A549 (cell line): ENCODE results near the gene CGB7. TPM values are rescaled to one million over a fixed set of nuclear protein-coding genes. Genes with fewer than 3 reads are reported as not detected.

Experiments used
- ATAC-seq, 2 experiments: fragments of 200-7000 bp in 1 of 2; fragments of >200 bp in 1 of 2; cut with Nextera tagmentation in 1 of 2; cut with Tn5 transposase in 1 of 2; 3 replicates each; pipeline versions ENCODE4 v1.8.0 to v1.9.1; 2018 to 2020; ENCODE audit warnings: mild to moderate bottlenecking in 1 of 2, moderate library complexity in 1 of 2
- CTCF ChIA-PET: fragments of 300-600 bp; sonication (Branson Sonifier 250); formaldehyde crosslinking; extraction: SDS; loops from one replicate; lab custom pipeline; 2021; ENCODE audit warnings: antibody characterized with exemption, inconsistent platforms; lab: Yijun Ruan, JAX
- POLR2A ChIA-PET: fragments of 350-600 bp; formaldehyde crosslinking; extraction: SDS; loops from one replicate; lab custom pipeline; 2021; ENCODE audit warnings: antibody characterized with exemption, inconsistent platforms; lab: Yijun Ruan, JAX
- DNase-seq, 2 experiments: peaks; one replicate each; pipeline versions ENCODE4 v3.0.0 to v3.0.0-alpha.2; 2011 to 2016; ENCODE audit warnings: low read depth in 1 of 2, low spot score in 1 of 2
- FAIRE-seq: peaks from 2 replicates; lab custom pipeline; 2011; peaks lifted over from hg19 to GRCh38; lab: Jason Lieb, UNC
- H3K27ac ChIP-seq, 2 experiments: fragments of >200 bp; sonication (Bioruptor Twin); formaldehyde crosslinking; 3 replicates each; pipeline ENCODE4 v1.5.1; 2016 to 2017
- H3K4me1 ChIP-seq: fragments of >200 bp; sonication (Bioruptor Twin); formaldehyde crosslinking; 3 replicates; pipeline ENCODE4 v1.6.1; 2016
- H3K4me2 ChIP-seq: fragments of >200 bp; sonication (Bioruptor Twin); formaldehyde crosslinking; 3 replicates; pipeline ENCODE4 v1.6.1; 2016
- H3K4me3 ChIP-seq: fragments of >200 bp; sonication (Bioruptor Twin); formaldehyde crosslinking; 3 replicates; pipeline ENCODE4 v1.5.1; 2016
- H3K9me3 ChIP-seq: fragments of >200 bp; sonication (Bioruptor Twin); formaldehyde crosslinking; 3 replicates; pipeline ENCODE4 v1.6.1; 2016
- BHLHE40 ChIP-seq: IDR thresholded peaks from 2 replicates; pipeline ENCODE4 v1.6.1; 2012; ENCODE audit warnings: low read depth, low read length, inconsistent platforms
- CEBPB ChIP-seq, 2 experiments: fragments of >200 bp in 1 of 2; sonication (Bioruptor Twin) in 1 of 2; formaldehyde crosslinking in 1 of 2; IDR thresholded peaks; 2 replicates each; pipeline ENCODE4 v1.6.1; 2012 to 2016
- CHD2 ChIP-seq: fragments of 150-350 bp; IDR thresholded peaks from 2 replicates; pipeline ENCODE4 v1.6.1; 2014; ENCODE audit warnings: low read length; ENCODE audit not compliant: partially characterized antibody
- EHMT2 ChIP-seq: fragments of 200-600 bp; sonication (generic); IDR thresholded peaks from 2 replicates; pipeline ENCODE4 v1.6.1; 2016; ENCODE audit warnings: antibody characterized with exemption, low read depth, mild to moderate bottlenecking, moderate library complexity
- ELK1 ChIP-seq: fragments of 150-350 bp; IDR thresholded peaks from 2 replicates; pipeline ENCODE4 v1.6.1; 2014; ENCODE audit warnings: low read depth, mild to moderate bottlenecking, low read length
- FOSB ChIP-seq: fragments of 250-450 bp; sonication (Bioruptor Pico); IDR thresholded peaks from 2 replicates; pipeline ENCODE4 v1.5.0; 2020; ENCODE audit warnings: mild to moderate bottlenecking, moderate library complexity
- JUN ChIP-seq, 2 experiments: fragments of >200 bp; sonication (Bioruptor Twin); formaldehyde crosslinking; IDR thresholded peaks; 2 replicates in 1 of 2; 3 replicates in 1 of 2; pipeline ENCODE4 v1.6.1; 2016 to 2017
- KDM1A ChIP-seq: fragments of 200-600 bp; sonication (generic); IDR thresholded peaks from 2 replicates; pipeline ENCODE4 v1.6.1; 2016; ENCODE audit warnings: low read depth, mild to moderate bottlenecking
- POLR2A ChIP-seq: IDR thresholded peaks from 2 replicates; pipeline ENCODE4 v1.6.1; 2012; ENCODE audit warnings: mild to moderate bottlenecking, low read length
- ZC3H11A ChIP-seq: fragments of 450-650 bp; IDR thresholded peaks from 2 replicates; pipeline ENCODE4 v1.6.1; 2014; ENCODE audit warnings: antibody characterized with exemption, mild to moderate bottlenecking
- ZFP36 ChIP-seq: fragments of 450-650 bp; IDR thresholded peaks from 2 replicates; pipeline ENCODE4 v1.6.1; 2014; ENCODE audit warnings: borderline replicate concordance; ENCODE audit not compliant: partially characterized antibody
- ZNF302 ChIP-seq: fragments of 250-450 bp; sonication (Bioruptor Pico); IDR thresholded peaks from 2 replicates; pipeline ENCODE4 v1.9.0; 2021; ENCODE audit warnings: inconsistent platforms, mild to moderate bottlenecking, moderate library complexity
- WGBS: methylation state at CpG from one replicate; pipeline ENCODE4 v1.1.6; 2017; ENCODE audit errors: missing lambda C conversion rate; 5-methylcytosine and 5-hydroxymethylcytosine counted together
- polyA plus RNA-seq, 4 experiments: library from polyadenylated mRNA; depleted of rRNA in 3 of 4; stranded (reverse); fragments of >200 nt; fragmentation: RNase III in 1 of 4; extraction: RNeasy Plus Mini Kit Qiagen cat#74134 plus additional on column Dnase treatment in 1 of 4; gene quantifications; 2 replicates in 3 of 4; 3 replicates in 1 of 4; pipeline ENCODE4 v1.2.3, GENCODE V29; 2011 to 2017
- TF ChIP-seq, protein P1 (sequence below): fragments of >200 bp; sonication (Bioruptor Twin); formaldehyde crosslinking; IDR thresholded peaks from 3 replicates; pipeline ENCODE4 v1.5.1; 2016

CGB7 gene
- polyA plus RNA-seq, 2 of the 4 experiments (the other 2 are of a cell fraction) = 0.56 to 0.79 TPM

DNA sequence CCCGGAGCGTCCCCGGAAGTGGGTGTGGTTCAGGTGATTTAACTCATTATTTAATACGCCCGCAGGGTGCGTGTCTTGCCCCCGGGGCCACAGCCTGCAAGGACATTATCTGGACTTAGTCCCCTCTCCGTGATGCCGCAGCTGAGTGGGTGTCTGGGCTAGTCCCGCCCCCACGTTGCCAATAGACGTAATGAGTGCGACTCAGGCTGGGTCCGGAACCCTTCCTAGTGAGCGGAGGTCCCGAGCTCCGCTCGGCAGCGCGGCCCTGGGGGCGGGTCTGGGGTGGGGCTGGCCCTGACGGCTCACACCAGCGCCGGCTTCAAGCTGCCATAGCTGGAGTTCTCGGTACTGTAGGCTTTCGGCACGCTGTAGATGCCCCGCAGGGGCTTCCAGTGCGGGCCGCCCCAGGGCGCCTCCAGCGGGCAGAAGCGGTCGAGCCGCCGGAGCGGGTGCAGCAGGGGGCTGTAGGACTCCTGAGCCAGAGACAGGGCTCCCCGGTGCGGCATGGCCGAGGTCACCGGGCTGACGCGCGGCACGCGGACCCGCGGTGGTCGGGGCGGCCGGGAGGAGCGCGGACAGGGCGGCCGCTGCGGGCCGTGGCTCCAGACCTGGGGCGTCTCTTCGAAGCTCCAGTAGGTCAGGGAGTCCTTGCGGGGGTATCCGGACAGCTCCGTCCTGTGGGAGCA lies 39.7 kb downstream of the CGB7 start:
- Histone ChIP-seq H3K4me3 (peak overlapping the region; percentile 21; the same call in 1 of the 3 replicates), H3K9me3 (no peaks in the 10 kb centered on the region), H3K27ac (peak overlapping the region in 1 of 2 experiments; percentile 36; a peak in 1 of 6 replicates), H3K4me2 (peak overlapping the region; percentile 67), H3K4me1 (peaks cover 14% of the 10 kb centered on the region; the same call in 2 of the 3 replicates)
- 59% methylated on average over 28 of the region's 62 CpGs for WGBS
- ATAC-seq (peak; percentile 27 to 66), FAIRE-seq (no peak), DNase-seq (peak in 1 of 2 experiments; percentile 52)
- TF ChIP-seq, protein P1, sequence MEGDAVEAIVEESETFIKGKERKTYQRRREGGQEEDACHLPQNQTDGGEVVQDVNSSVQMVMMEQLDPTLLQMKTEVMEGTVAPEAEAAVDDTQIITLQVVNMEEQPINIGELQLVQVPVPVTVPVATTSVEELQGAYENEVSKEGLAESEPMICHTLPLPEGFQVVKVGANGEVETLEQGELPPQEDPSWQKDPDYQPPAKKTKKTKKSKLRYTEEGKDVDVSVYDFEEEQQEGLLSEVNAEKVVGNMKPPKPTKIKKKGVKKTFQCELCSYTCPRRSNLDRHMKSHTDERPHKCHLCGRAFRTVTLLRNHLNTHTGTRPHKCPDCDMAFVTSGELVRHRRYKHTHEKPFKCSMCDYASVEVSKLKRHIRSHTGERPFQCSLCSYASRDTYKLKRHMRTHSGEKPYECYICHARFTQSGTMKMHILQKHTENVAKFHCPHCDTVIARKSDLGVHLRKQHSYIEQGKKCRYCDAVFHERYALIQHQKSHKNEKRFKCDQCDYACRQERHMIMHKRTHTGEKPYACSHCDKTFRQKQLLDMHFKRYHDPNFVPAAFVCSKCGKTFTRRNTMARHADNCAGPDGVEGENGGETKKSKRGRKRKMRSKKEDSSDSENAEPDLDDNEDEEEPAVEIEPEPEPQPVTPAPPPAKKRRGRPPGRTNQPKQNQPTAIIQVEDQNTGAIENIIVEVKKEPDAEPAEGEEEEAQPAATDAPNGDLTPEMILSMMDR = peak; percentile 33
- peak in 1 of 2 experiments; percentile 30; a peak in 1 of 5 replicates for TF ChIP-seq JUN (IDR thresholded peaks at IDR 0.05)
- TF ChIP-seq ZFP36 = no peak
- CTCF ChIA-PET = interaction anchor here (0.9 to 21.8 kb wide), 12 partner anchors 9 to 230 kb away, joined by 3 to 408 read pairs (median 6); partner anchors contain the start of genes GYS1, KCNA7 and RUVBL2
- POLR2A ChIA-PET = interaction anchor here (1.8 kb wide), 1 partner anchor 24 kb away, joined by 16 read pairs; the partner anchor contains the start of genes GYS1 and RUVBL2

GRCh38 chr19:49017041-49017665 lies 40.4 kb downstream of the CGB7 start, which contains the start of gene LHB:
TSS of gene LHB (minus strand) at chr19:49017091. CDS start at chr19:49017081, 10 bp downstream.
- POLR2A ChIA-PET = no interaction called here

GRCh38 chr19:49016067-49016839 lies 41.3 kb downstream of the CGB7 start:
- WGBS = 95% methylated on average over 23 of the region's 29 CpGs
- CTCF ChIA-PET = interaction anchor here (1.5 to 21.8 kb wide), 3 partner anchors 10 to 40 kb away, joined by 6 to 408 read pairs (median 8); partner anchors contain the start of genes GYS1 and RUVBL2

More at GRCh38 chr19:49017041-49017665, 40.4 kb downstream of the CGB7 start, which contains the start of gene LHB:
- Histone ChIP-seq H3K4me2 (peak within 1 kb of the TSS; percentile 67), H3K4me3 (peak within 1 kb of the TSS; percentile 21; the same call in 1 of the 3 replicates), H3K27ac (peak within 1 kb of the TSS in 1 of 2 experiments; percentile 36; a peak in 1 of 6 replicates), H3K9me3 (no peaks in the 10 kb centered on the region), H3K4me1 (peaks cover 14% of the 10 kb centered on the region; the same call in 2 of the 3 replicates)
- no peak for DNase-seq
- 85% methylated on average over 16 of the region's 17 CpGs for WGBS
- no peak for ATAC-seq
- no peak for TF ChIP-seq CHD2
- no peak for TF ChIP-seq EHMT2
- no peak for TF ChIP-seq ELK1
- TF ChIP-seq BHLHE40 = no peak
- TF ChIP-seq ZC3H11A = no peak
- TF ChIP-seq POLR2A = no peak
- TF ChIP-seq FOSB (CRISPR knock-in tag) = no peak
- FAIRE-seq = no peak
- CTCF ChIA-PET = interaction anchor here (0.9 to 21.8 kb wide), 10 partner anchors 10 to 129 kb away, joined by 3 to 408 read pairs (median 8); partner anchors contain the start of genes GYS1, KCNA7 and RUVBL2

More at GRCh38 chr19:49016067-49016839, 41.3 kb downstream of the CGB7 start:
- POLR2A ChIA-PET = no interaction called here
- no peaks in the 10 kb centered on the region for H3K9me3 ChIP-seq
- no peak for FAIRE-seq
- H3K27ac ChIP-seq = no peak overlapping the region
- no peak overlapping the region for H3K4me3 ChIP-seq
- no peak for ATAC-seq
- TF ChIP-seq KDM1A (no peak), CEBPB (IDR thresholded peaks at IDR 0.05) (no peak), ZNF302 (no peak)
- no peak for DNase-seq
- no peak overlapping the region for H3K4me2 ChIP-seq
- peaks cover 14% of the 10 kb centered on the region; the same call in 2 of the 3 replicates for H3K4me1 ChIP-seq
